Adrenal gland (tissue), 5 donors: Measurements from ENCODE around the gene ATP8A2.

Experiments used
- CTCF ChIP-seq, 6 experiments: fragments of 450-650 bp in 4 of 6; fragments of 200-600 bp in 2 of 6; sonication (generic) in 1 of 6; IDR thresholded peaks; 1 replicate in 5 of 6; 2 replicates in 1 of 6; pipeline versions ENCODE4 v1.5.1 to v1.8.0; 2016 to 2021; ENCODE audit warnings: antibody characterized with exemption in 6 of 6, mild to moderate bottlenecking in 2 of 6, moderate library complexity in 1 of 6
- POLR2A ChIP-seq, 2 donors: fragments of 450-650 bp; IDR thresholded peaks; one replicate each; pipeline ENCODE4 v1.6.1; 2017; ENCODE audit warnings: antibody characterized with exemption in 2 of 2, mild to moderate bottlenecking in 2 of 2, moderate library complexity in 1 of 2
- donor health status: DM: no; HTN: no; CAD: no.

GRCh38 chr13:25973085-25973484, 601.3 kb downstream of the ATP8A2 start:
- TF ChIP-seq CTCF (IDR thresholded peaks at IDR 0.05) (no peak), POLR2A (IDR thresholded peaks at IDR 0.05) (no peak)
